ENCODE measurements around the gene SP6.

- TF ChIP-seq CTCF (conservative IDR thresholded peaks at IDR 0.05): no peak
- TF ChIP-seq ZFX (IDR thresholded peaks at IDR 0.05): no peak
Observed at GRCh38 chr17:47813077-47813476, 37.9 kb downstream of the SP6 start.
